HL-60 (cell line): ENCODE results near the gene ALG11.
A peak's percentile ranks its signal among the peaks of the same experiment; 100 is the strongest.

ENCODE experiments used
- DNase-seq, 2 experiments: peaks; one replicate each; pipeline ENCODE4 v3.0.0-alpha.2; 2010 to 2020; ENCODE audit warnings: low read depth in 1 of 2, low spot score in 1 of 2
- H3K27ac ChIP-seq: fragments of 250-450 bp; sonication (Bioruptor Pico); replicated peaks from 2 replicates; pipeline ENCODE4 v1.5.1; 2020; ENCODE audit warnings: mild to moderate bottlenecking, moderate library complexity
- H3K27me3 ChIP-seq: fragments of 250-450 bp; sonication (Bioruptor Pico); 2 replicates; pipeline ENCODE4 v1.5.1; 2021; ENCODE audit warnings: mild to moderate bottlenecking, moderate library complexity; ENCODE audit not compliant: insufficient read depth, poor library complexity, severe bottlenecking
- H3K4me3 ChIP-seq: replicated peaks from 2 replicates; pipeline ENCODE4 v1.5.1; 2011; ENCODE audit warnings: mild to moderate bottlenecking, control low read depth, low read length; ENCODE audit not compliant: insufficient read depth
- CTCF ChIP-seq: IDR thresholded peaks from one replicate; pipeline ENCODE4 v1.5.1; 2011; ENCODE audit warnings: low read length, control low read depth, inconsistent platforms; ENCODE audit not compliant: insufficient read depth
- GABPA ChIP-seq: IDR thresholded peaks from 2 replicates; pipeline ENCODE4 v1.6.1; 2012; ENCODE audit warnings: low read depth
- POLR2AphosphoS5 ChIP-seq: IDR thresholded peaks from 2 replicates; pipeline ENCODE4 v1.6.1; 2012; ENCODE audit warnings: low read depth
- REST ChIP-seq: IDR thresholded peaks from 2 replicates; pipeline ENCODE4 v1.6.1; 2012; ENCODE audit warnings: low read depth; ENCODE audit not compliant: insufficient replicate concordance
- SPI1 ChIP-seq: IDR thresholded peaks from 2 replicates; pipeline ENCODE4 v1.6.1; 2012; ENCODE audit warnings: low read depth, mild to moderate bottlenecking, borderline replicate concordance

The ALG11 gene

GRCh38 chr13:51988988-51989618 is 23.1 kb upstream of the ALG11 start:
- Histone ChIP-seq H3K27ac (no peak overlapping the region), H3K4me3 (no peak overlapping the region), H3K27me3 (no peaks in the 10 kb centered on the region)
- TF ChIP-seq CTCF (no peak), REST (no peak), POLR2AphosphoS5 (no peak), GABPA (no peak), SPI1 (no peak)
- DNase-seq, result no peak

GRCh38 chr13:51993713-51994112 is 18.5 kb upstream of the ALG11 start:
- no peak overlapping the region for H3K27ac ChIP-seq
- TF ChIP-seq CTCF (no peak), GABPA (no peak), REST (no peak), POLR2AphosphoS5 (no peak), SPI1 (no peak)
- DNase-seq, result no peak
- H3K27me3 ChIP-seq, result no peaks in the 10 kb centered on the region
- H3K4me3 ChIP-seq, result no peak overlapping the region

GRCh38 chr13:51995677-51996551 is 16.3 kb upstream of the ALG11 start:
- Histone ChIP-seq H3K4me3 (no peak overlapping the region), H3K27me3 (peaks cover 5% of the 10 kb centered on the region), H3K27ac (no peak overlapping the region)
- DNase-seq, result no peak
- TF ChIP-seq CTCF, result no peak
- no peak for TF ChIP-seq GABPA
- no peak for TF ChIP-seq POLR2AphosphoS5
- TF ChIP-seq SPI1, result peak; percentile 72
- TF ChIP-seq REST, result peak; percentile 46
